Measurements from ENCODE around the gene GCN1.
A peak's percentile ranks its signal among the peaks of the same experiment; 100 is the strongest.

The GCN1 gene

GRCh38 chr12:120141336-120141735, 53.2 kb downstream of the GCN1 start:
- no peak for DNase-seq

- no peak for DNase-seq
These were observed 53.9 kb downstream of the GCN1 start for GRCh38 chr12:120140603-120141002.

- DNase-seq = no peak
These were observed 54.6 kb downstream of the GCN1 start for GRCh38 chr12:120139958-120140357.

GRCh38 chr12:120138366-120138765, 56.1 kb downstream of the GCN1 start:
- DNase-seq = no peak

GRCh38 chr12:120137833-120138232, 56.7 kb downstream of the GCN1 start:
- no peak for DNase-seq

- no peak for DNase-seq
These were observed 58.3 kb downstream of the GCN1 start for GRCh38 chr12:120136093-120136770.

GRCh38 chr12:120134307-120134980, 60.1 kb downstream of the GCN1 start:
- no peak for DNase-seq

- DNase-seq = no peak
These were observed 61.6 kb downstream of the GCN1 start for GRCh38 chr12:120132863-120133385.

- no peak for DNase-seq
These were observed 62.3 kb downstream of the GCN1 start for GRCh38 chr12:120132054-120132836.

- no peak for DNase-seq
These were observed 63.4 kb downstream of the GCN1 start for GRCh38 chr12:120131116-120131515.

- DNase-seq = no peak
These were observed 64.5 kb downstream of the GCN1 start for GRCh38 chr12:120130011-120130410.

GRCh38 chr12:120126635-120127005, 67.9 kb downstream of the GCN1 start:
- no peak for DNase-seq

GRCh38 chr12:120125792-120126634, 68.5 kb downstream of the GCN1 start:
- no peak for DNase-seq

GRCh38 chr12:120125029-120125428, 69.5 kb downstream of the GCN1 start:
- no peak for DNase-seq

- DNase-seq = peak in 1 of 5 donors; percentile 69
These were observed 72.7 kb downstream of the GCN1 start for GRCh38 chr12:120121766-120122293.

GRCh38 chr12:120121343-120121742, 73.2 kb downstream of the GCN1 start:
- no peak for DNase-seq

- peak in 1 of 5 donors; percentile 64 for DNase-seq
These were observed 75.1 kb downstream of the GCN1 start for GRCh38 chr12:120119271-120119973.

- DNase-seq = no peak
These were observed 76.0 kb downstream of the GCN1 start for GRCh38 chr12:120118321-120119061.

- no peak for DNase-seq
These were observed 76.6 kb downstream of the GCN1 start for GRCh38 chr12:120117961-120118320.

GRCh38 chr12:120116792-120117651, 77.5 kb downstream of the GCN1 start:
- peak; percentile 95 to 97 (median 96) for DNase-seq
